Thoracic aorta (tissue), 2 donors: ENCODE measurements around the gene NEU4. TPM values are rescaled to one million over a fixed set of nuclear protein-coding genes. Genes with fewer than 3 reads are reported as not detected.

ENCODE experiments used
- ATAC-seq: fragments of 150-250 bp; one replicate; pipeline ENCODE4 v1.8.0; 2017; ENCODE audit warnings: low read depth; ENCODE audit not compliant: insufficient number of reproducible peaks, low FRiP score
- DNase-seq: peaks from one replicate; pipeline ENCODE4 v3.0.0-alpha.2; 2020; ENCODE audit warnings: low spot score
- H3K27ac ChIP-seq, 2 donors: fragments of 200-600 bp; sonication (generic); 1 replicate in 1 of 2; 2 replicates in 1 of 2; pipeline ENCODE4 v1.5.1; 2016; ENCODE audit warnings: mild to moderate bottlenecking in 2 of 2, moderate library complexity in 2 of 2
- H3K27me3 ChIP-seq: fragments of 200-600 bp; sonication (generic); replicated peaks from 2 replicates; pipeline ENCODE4 v1.6.0; 2016; ENCODE audit warnings: mild to moderate bottlenecking; ENCODE audit not compliant: insufficient read depth
- H3K36me3 ChIP-seq: fragments of 200-600 bp; sonication (generic); one replicate; pipeline ENCODE4 v1.5.1; 2016
- H3K4me1 ChIP-seq, 2 donors: fragments of 200-600 bp; sonication (generic); 1 replicate in 1 of 2; 2 replicates in 1 of 2; pipeline versions ENCODE4 v1.5.1 to v1.6.0; 2016; ENCODE audit warnings: low read depth in 2 of 2, mild to moderate bottlenecking in 1 of 2; ENCODE audit not compliant: control insufficient read depth in 1 of 2
- H3K4me3 ChIP-seq: fragments of 200-600 bp; sonication (generic); 2 replicates; pipeline ENCODE4 v1.5.1; 2016; ENCODE audit warnings: mild to moderate bottlenecking
- H3K9me3 ChIP-seq: fragments of 200-600 bp; sonication (generic); 2 replicates; pipeline ENCODE4 v1.5.1; 2016
- CTCF ChIP-seq: fragments of 200-600 bp; sonication (generic); IDR thresholded peaks from one replicate; pipeline ENCODE4 v1.5.1; 2019; ENCODE audit warnings: antibody characterized with exemption
- total RNA-seq, 2 donors: library from RNA; depleted of rRNA; stranded (reverse); fragments of >200 nt; gene quantifications; one replicate each; pipeline versions ENCODE4 v1.1.0 to v1.2.3, GENCODE V29; 2016

Gene NEU4
- total RNA-seq, 2 donors from 2014 or later, result 5.4 to 22.0 TPM

DNA sequence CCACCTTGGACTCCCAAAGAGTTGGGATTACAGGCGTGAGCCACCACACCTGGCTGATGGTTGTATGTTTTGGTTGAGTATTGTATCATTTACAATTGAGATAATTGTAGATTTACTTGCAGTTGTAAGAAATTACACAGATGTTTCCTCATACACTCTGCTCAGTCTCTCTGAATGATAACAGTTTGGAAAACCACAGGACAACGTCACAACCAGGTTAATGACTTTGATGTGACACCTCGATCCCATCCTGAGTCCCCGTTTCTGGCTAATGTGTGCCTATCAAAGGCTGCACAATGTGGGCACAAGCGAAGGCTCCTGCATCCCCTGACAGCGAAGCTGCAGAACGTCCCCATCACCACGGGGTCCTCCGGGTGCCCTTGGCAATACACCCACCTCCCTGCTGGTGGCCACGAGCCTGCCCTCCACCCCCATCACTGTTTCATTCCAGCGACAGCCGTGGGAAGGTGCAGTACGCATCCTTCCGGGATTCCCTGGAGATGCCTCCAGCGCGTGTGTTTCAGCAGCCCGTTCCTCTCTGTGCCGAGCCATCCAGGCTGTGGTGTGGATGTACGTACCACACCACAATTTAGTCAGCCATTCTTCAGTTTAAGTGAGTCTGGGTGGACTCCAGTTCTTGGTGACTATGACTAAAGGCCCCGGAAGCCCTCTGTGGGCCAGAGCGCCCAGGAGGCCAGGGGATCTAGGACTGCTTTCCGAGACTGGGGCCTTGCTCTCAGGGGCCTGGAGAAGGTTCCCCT, 54.0 kb downstream of the NEU4 start:
- DNase-seq (no peak), ATAC-seq (no peak)
- TF ChIP-seq CTCF, result no peak
- Histone ChIP-seq H3K27ac (no peak overlapping the region), H3K9me3 (no peaks in the 10 kb centered on the region), H3K27me3 (peaks cover 23% of the 10 kb centered on the region), H3K4me3 (peak overlapping the region; percentile 9), H3K4me1 (no peaks in the 10 kb centered on the region), H3K36me3 (no peaks in the 10 kb centered on the region)

GRCh38 chr2:241863536-241863954, 54.6 kb downstream of the NEU4 start:
- H3K9me3 ChIP-seq, result no peaks in the 10 kb centered on the region
- DNase-seq (no peak), ATAC-seq (no peak)
- peaks cover 23% of the 10 kb centered on the region for H3K27me3 ChIP-seq
- no peaks in the 10 kb centered on the region for H3K36me3 ChIP-seq
- peak overlapping the region; percentile 9 for H3K4me3 ChIP-seq
- H3K27ac ChIP-seq, result no peak overlapping the region
- no peak for TF ChIP-seq CTCF
- no peaks in the 10 kb centered on the region for H3K4me1 ChIP-seq

DNA sequence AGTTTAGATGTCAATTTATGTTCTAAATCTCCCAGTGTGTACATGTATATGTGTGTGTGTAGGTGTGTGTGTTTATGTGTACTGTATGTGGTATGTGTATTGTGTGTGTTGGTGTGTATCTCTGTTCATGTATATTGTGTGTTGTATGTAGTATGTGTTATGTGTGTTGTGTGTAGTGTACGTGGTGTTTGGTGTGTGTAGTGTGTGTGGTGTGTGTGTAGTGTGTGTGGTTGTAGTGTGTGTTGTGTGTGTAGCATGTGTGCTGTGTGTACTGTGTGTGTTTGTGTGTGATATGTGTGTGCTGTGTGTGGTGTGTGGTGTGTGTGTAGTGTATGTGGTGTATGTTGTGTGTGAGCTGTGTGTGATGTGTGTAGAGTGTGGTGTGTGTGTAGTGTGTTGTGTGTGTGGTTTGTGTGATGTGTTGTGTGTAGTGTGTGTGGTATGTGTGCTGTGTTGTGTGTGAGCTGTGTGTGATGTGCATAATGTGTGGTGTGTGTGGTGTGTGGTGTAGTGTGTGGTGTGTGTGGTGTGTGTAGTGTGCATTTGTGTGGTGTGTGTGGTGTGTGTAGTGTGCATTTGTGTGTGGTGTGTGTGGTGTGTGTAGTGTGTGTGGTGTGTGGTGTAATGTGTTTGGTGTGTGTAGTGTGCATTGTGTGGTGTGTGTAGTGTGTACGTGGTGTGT, 55.3 kb downstream of the NEU4 start:
- no peak overlapping the region for H3K27ac ChIP-seq
- no peak for TF ChIP-seq CTCF

GRCh38 chr2:241864850-241865213, 55.8 kb downstream of the NEU4 start:
- Histone ChIP-seq H3K36me3 (no peaks in the 10 kb centered on the region), H3K27me3 (peaks cover 23% of the 10 kb centered on the region), H3K9me3 (no peaks in the 10 kb centered on the region), H3K27ac (no peak overlapping the region), H3K4me1 (no peaks in the 10 kb centered on the region), H3K4me3 (no peak overlapping the region)
- ATAC-seq (no peak), DNase-seq (no peak)
- no peak for TF ChIP-seq CTCF

More for the DNA sequence above, 55.3 kb downstream of the NEU4 start:
- DNase-seq (no peak), ATAC-seq (no peak)
- H3K4me3 ChIP-seq, result no peak overlapping the region
- H3K27me3 ChIP-seq, result peaks cover 23% of the 10 kb centered on the region
- no peaks in the 10 kb centered on the region for H3K4me1 ChIP-seq
- no peaks in the 10 kb centered on the region for H3K36me3 ChIP-seq
- H3K9me3 ChIP-seq, result no peaks in the 10 kb centered on the region

- H3K36me3 ChIP-seq, result no peaks in the 10 kb centered on the region
- TF ChIP-seq CTCF, result no peak
- no peak overlapping the region for H3K4me3 ChIP-seq
- H3K4me1 ChIP-seq, result no peaks in the 10 kb centered on the region
- H3K27ac ChIP-seq, result no peak overlapping the region
- ATAC-seq (no peak), DNase-seq (no peak)
- H3K27me3 ChIP-seq, result peaks cover 23% of the 10 kb centered on the region
- no peaks in the 10 kb centered on the region for H3K9me3 ChIP-seq
These were observed 56.5 kb downstream of the NEU4 start for GRCh38 chr2:241865416-241865956.
